ENCODE results near the gene C11orf24. TPM values are rescaled to one million over a fixed set of nuclear protein-coding genes. Genes with fewer than 3 reads are reported as not detected.

C11orf24 gene
- total RNA-seq, 1 donor from 2014 or later, result 29.4 TPM

- DNase-seq (ENCODE audit: missing footprints), result no peak
- intact Hi-C loops (cut with DNase I), result no loop called here
- no peak for ATAC-seq
These were observed 56.1 kb downstream of the C11orf24 start for GRCh38 chr11:68215524-68216170.

- DNase-seq (ENCODE audit: missing footprints) (no peak), ATAC-seq (no peak)
- intact Hi-C loops (cut with DNase I), result no loop called here
These were observed 56.7 kb downstream of the C11orf24 start for GRCh38 chr11:68215087-68215445.

DNA sequence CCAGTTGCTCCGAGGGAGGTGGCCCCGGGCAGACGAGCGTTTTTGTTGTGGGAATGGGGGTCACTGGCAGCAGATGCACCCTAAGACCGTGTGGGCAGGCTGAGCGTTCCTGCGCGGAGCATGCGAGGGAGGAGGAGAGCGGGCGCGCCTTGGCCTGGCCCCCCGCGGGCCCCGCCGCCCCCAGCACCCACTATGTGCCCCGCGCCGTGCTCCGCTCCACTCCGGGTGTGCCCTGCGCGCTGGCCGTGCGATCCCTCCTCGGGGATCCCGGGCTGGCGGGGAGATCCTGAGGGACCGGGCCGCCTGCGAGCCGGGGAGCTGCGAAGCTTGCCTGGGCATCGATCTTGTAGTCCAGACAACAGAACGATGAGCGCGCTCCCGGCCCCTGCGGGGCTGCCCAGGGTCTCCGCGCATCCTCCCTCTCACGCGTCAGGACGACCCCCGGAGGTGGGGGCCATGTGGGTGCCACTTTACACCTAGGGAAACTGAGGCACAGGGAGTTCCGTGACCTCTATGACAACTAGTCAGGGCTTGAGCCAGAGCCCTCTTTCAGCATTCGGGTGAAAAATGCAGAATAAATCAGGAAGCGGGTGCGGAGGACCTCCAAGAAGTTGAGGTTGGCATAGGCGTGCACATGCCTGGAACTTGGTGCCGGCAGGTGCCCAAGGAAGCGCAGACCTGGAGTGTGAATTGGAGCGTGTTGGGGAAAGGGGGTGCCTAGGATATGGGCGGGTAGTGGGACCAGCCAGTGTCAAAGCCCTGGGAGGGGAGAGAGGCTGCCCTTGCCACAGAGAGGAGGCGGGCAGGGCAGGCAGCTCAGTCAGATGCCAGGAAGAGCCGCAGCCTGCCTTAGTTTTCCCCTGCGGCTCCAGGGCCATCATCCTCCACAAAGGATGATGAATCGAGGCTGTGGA is 57.3 kb downstream of the C11orf24 start:
- DNase-seq (ENCODE audit: missing footprints) (peak; percentile 73), ATAC-seq (peak; percentile 21)
- intact Hi-C loops (cut with DNase I), result loop anchor here (5.0 kb wide), 2 partner anchors 92 to 168 kb away; partner anchors contain the start of gene CHKA

DNA sequence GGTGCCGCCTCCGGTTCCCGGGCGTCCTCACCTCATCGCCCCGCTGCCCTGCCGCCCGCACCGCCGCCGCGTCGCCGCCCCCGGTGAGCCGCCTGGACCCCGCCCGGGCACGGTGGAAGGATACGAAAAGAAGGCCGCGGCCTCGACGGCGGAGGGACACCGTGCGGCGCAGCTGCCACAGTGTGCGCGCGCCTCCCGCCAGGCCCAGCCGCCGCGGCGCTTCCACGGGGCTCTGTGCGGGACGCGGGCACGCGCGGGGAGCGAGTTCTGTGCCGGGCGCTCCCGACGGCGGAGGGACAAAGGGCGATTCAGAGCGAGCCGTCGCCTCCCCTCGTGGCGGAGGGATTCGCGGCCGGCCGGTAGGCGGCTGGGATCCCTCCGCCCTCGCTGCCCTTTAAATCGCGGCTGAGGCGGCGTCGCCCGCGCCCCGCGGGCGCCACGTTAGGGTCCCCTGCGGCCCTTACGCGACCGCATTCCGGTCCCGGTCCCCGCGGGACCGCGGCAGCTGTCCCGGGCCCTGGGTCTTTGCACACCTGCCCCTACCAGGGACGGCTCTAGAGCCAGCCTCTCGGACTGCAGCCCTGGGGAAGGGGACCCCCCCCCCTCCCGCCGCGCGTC is 58.1 kb downstream of the C11orf24 start:
- ATAC-seq, result peak; percentile 62
- intact Hi-C loops (cut with DNase I), result loop anchor here (5.0 kb wide), 2 partner anchors 91 to 169 kb away; partner anchors contain the start of gene CHKA

DNA sequence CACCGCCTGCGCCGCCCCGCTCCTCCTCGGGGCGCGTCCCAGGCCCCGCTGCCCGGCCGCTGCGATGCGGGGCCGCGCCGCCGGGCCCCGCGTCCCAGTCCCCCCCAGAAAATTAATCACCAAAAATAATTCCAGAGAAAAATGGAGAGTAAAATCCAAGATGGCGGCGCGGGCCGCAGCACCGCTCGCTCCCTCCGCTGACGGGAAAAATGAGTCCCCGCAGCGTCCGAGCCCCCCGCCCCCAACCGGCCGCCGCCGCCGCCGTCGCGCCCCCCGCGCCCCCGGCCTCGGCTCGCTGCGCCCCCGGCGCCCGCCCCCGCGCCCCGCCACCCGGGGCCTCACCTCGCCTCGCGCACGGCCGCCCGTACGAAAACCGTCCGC is 58.6 kb downstream of the C11orf24 start, which contains the start of gene KMT5B:
TSS of gene KMT5B (minus strand) at position 162 of the 381 bp plus-strand sequence. CDS start 23,220 bp downstream, outside the sequence.
- DNase-seq (ENCODE audit: missing footprints) (peak; percentile 74), ATAC-seq (no peak)
- intact Hi-C loops (cut with DNase I), result loop anchor here (5.0 kb wide), 2 partner anchors 91 to 169 kb away; partner anchors contain the start of gene CHKA

More for the DNA sequence above, 58.1 kb downstream of the C11orf24 start:
- peak; percentile 94 for DNase-seq (ENCODE audit: missing footprints)

GRCh38 chr11:68212421-68213134 is 59.2 kb downstream of the C11orf24 start:
- ATAC-seq, result peak; percentile 62
- intact Hi-C loops (cut with DNase I), result loop anchor here (5.0 kb wide), 2 partner anchors 90 to 170 kb away; partner anchors contain the start of gene CHKA
- DNase-seq (ENCODE audit: missing footprints), result peak; percentile 85

GRCh38 chr11:68211546-68211945 is 60.2 kb downstream of the C11orf24 start:
- no peak for DNase-seq (ENCODE audit: missing footprints)

More at GRCh38 chr11:68211546-68211945, 60.2 kb downstream of the C11orf24 start:
- no peak for ATAC-seq
- intact Hi-C loops (cut with DNase I), result loop anchor here (5.0 kb wide), 2 partner anchors 89 to 171 kb away; partner anchors contain the start of gene CHKA

Other genes with a start within 250 kb of the C11orf24 start
- gene NDUFS8, start 241.3 kb downstream of the C11orf24 start, total RNA-seq, result 479 TPM
- 30.4 TPM for gene TCIRG1, start 232.9 kb downstream of the C11orf24 start, total RNA-seq
- gene CHKA, start 150.6 kb downstream of the C11orf24 start, total RNA-seq, result 7.6 TPM
- 29.1 TPM for gene KMT5B, start 58.7 kb downstream of the C11orf24 start, total RNA-seq
- gene LRP5, start 40.6 kb upstream of the C11orf24 start, total RNA-seq, result 61.6 TPM
- gene PPP6R3, start 188.8 kb upstream of the C11orf24 start, total RNA-seq, result 83.5 TPM

All from Right ventricle myocardium inferior (tissue), 1 donor.